ENCODE data around the gene GPATCH4.

- TF ChIP-seq POLR2AphosphoS5 (IDR thresholded peaks at IDR 0.05; ENCODE audit: low read depth, low read length) (no peak), SIN3A (IDR thresholded peaks at IDR 0.05; ENCODE audit: low read depth) (no peak), CTCF (IDR thresholded peaks at IDR 0.05 in 2 of 3, conservative IDR thresholded peaks at IDR 0.05 in 1 of 3; ENCODE audit: borderline replicate concordance in 1 of 3, insufficient read depth in 1 of 3, low read depth in 2 of 3, low read length in 2 of 3) (peak; percentile 68 to 81 (median 77))
These were observed 7.7 kb upstream of the GPATCH4 start for GRCh38 chr1:156608981-156609380.

Measured in HCT116 (cell line).